HCT116 (cell line): ENCODE data around the gene CPT2.

ENCODE experiments used
- ATF3 ChIP-seq: IDR thresholded peaks from 2 replicates; pipeline ENCODE4 v1.6.1; 2012
- CTCF ChIP-seq, 3 experiments: fragments of 200-600 bp in 1 of 3; sonication (generic) in 1 of 3; IDR thresholded peaks in 2 of 3; conservative IDR thresholded peaks in 1 of 3; 2 replicates each; pipeline ENCODE4 v1.5.1; 2012 to 2017; ENCODE audit warnings: low read depth in 2 of 3, low read length in 2 of 3, antibody characterized with exemption in 1 of 3, borderline replicate concordance in 1 of 3, control low read depth in 1 of 3, mild to moderate bottlenecking in 1 of 3, mixed read lengths in 1 of 3, mixed run types in 1 of 3, moderate library complexity in 1 of 3; ENCODE audit not compliant: insufficient read depth in 1 of 3
- ELF1 ChIP-seq: IDR thresholded peaks from 2 replicates; pipeline ENCODE4 v1.6.1; 2012; ENCODE audit warnings: low read depth, borderline replicate concordance
- EZH2 ChIP-seq: fragments of 200-600 bp; sonication (generic); IDR thresholded peaks from 2 replicates; pipeline ENCODE4 v1.6.1; 2017; ENCODE audit warnings: antibody characterized with exemption, mixed run types
- EZH2phosphoT487 ChIP-seq: fragments of 200-600 bp; IDR thresholded peaks from 2 replicates; pipeline ENCODE4 v1.6.1; 2018; ENCODE audit warnings: antibody characterized with exemption, borderline replicate concordance
- MAX ChIP-seq: IDR thresholded peaks from 2 replicates; pipeline ENCODE4 v1.6.1; 2012
- POLR2A ChIP-seq: IDR thresholded peaks from 2 replicates; pipeline ENCODE4 v1.7.0; 2011; ENCODE audit warnings: borderline replicate concordance; ENCODE audit not compliant: insufficient read depth, insufficient read length; ENCODE audit errors: extremely low read depth
- POLR2AphosphoS5 ChIP-seq: IDR thresholded peaks from 2 replicates; pipeline ENCODE4 v1.6.1; 2011; ENCODE audit warnings: mild to moderate bottlenecking, low read depth, low read length, moderate library complexity
- RAD21 ChIP-seq: IDR thresholded peaks from 2 replicates; pipeline ENCODE4 v1.6.1; 2012; ENCODE audit warnings: low read depth, mild to moderate bottlenecking
- REST ChIP-seq: IDR thresholded peaks from 2 replicates; pipeline ENCODE4 v1.6.1; 2012; ENCODE audit warnings: low read depth
- SP1 ChIP-seq: IDR thresholded peaks from 2 replicates; pipeline ENCODE4 v1.6.1; 2012; ENCODE audit warnings: low read depth
- SRF ChIP-seq: IDR thresholded peaks from 2 replicates; pipeline ENCODE4 v1.6.1; 2012; ENCODE audit warnings: low read depth
- YY1 ChIP-seq: IDR thresholded peaks from 2 replicates; pipeline ENCODE4 v1.6.1; 2011; ENCODE audit warnings: low read length, low read depth, moderate library complexity, mild to moderate bottlenecking; ENCODE audit not compliant: insufficient replicate concordance; ENCODE audit errors: extremely low read depth
- ZNF274 ChIP-seq: fragments of 200-500 bp; sonication (Bioruptor generic); IDR thresholded peaks from 2 replicates; pipeline ENCODE4 v1.6.1; 2014; ENCODE audit warnings: mild to moderate bottlenecking, low read depth, low read length, inconsistent platforms

GRCh38 chr1:53254011-53254640, 57.5 kb downstream of the CPT2 start:
- TF ChIP-seq CTCF (IDR thresholded peaks at IDR 0.05 in 2 of 3, conservative IDR thresholded peaks at IDR 0.05 in 1 of 3; ENCODE audit: borderline replicate concordance in 1 of 3, insufficient read depth in 1 of 3, low read depth in 2 of 3, low read length in 2 of 3), result no peak
- no peak for TF ChIP-seq REST
- no peak for TF ChIP-seq EZH2phosphoT487
- no peak for TF ChIP-seq ATF3
- no peak for TF ChIP-seq EZH2
- TF ChIP-seq RAD21, result no peak
- no peak for TF ChIP-seq SRF
- TF ChIP-seq ELF1, result no peak
- TF ChIP-seq MAX, result no peak
- no peak for TF ChIP-seq POLR2A
- TF ChIP-seq POLR2AphosphoS5, result no peak
- TF ChIP-seq SP1, result no peak
- TF ChIP-seq ZNF274, result no peak
- TF ChIP-seq YY1, result no peak
